HEK293 (cell line): Measurements from ENCODE around the gene TRMT112.

Source experiments
- AEBP2 ChIP-seq: fragments of 450-650 bp; formaldehyde crosslinking; IDR thresholded peaks from 2 replicates; pipeline ENCODE4 v1.5.1; 2016; ENCODE audit warnings: missing biosample characterization, missing genetic modification characterization, borderline replicate concordance
- HOXA7 ChIP-seq: sonication (generic); formaldehyde crosslinking; IDR thresholded peaks from 2 replicates; pipeline ENCODE4 v1.8.1; 2022; ENCODE audit warnings: missing genetic modification reagents, borderline replicate concordance
- HOXD13 ChIP-seq: sonication (generic); formaldehyde crosslinking; IDR thresholded peaks from 2 replicates; pipeline ENCODE4 v1.8.0; 2022; ENCODE audit warnings: missing genetic modification reagents, borderline replicate concordance
- IKZF3 ChIP-seq: fragments of 450-650 bp; IDR thresholded peaks from 2 replicates; pipeline ENCODE4 v1.5.0; 2018; ENCODE audit warnings: missing biosample characterization, mild to moderate bottlenecking, missing genetic modification characterization, moderate library complexity
- KLF16 ChIP-seq: fragments of 450-650 bp; formaldehyde crosslinking; IDR thresholded peaks from 2 replicates; pipeline ENCODE4 v1.5.1; 2017; ENCODE audit warnings: missing biosample characterization, missing genetic modification characterization
- KLF17 ChIP-seq: fragments of 450-650 bp; formaldehyde crosslinking; IDR thresholded peaks from 2 replicates; pipeline ENCODE4 v1.5.1; 2016; ENCODE audit warnings: missing biosample characterization, missing genetic modification characterization
- KLF7 ChIP-seq: fragments of 450-650 bp; formaldehyde crosslinking; IDR thresholded peaks from 2 replicates; pipeline ENCODE4 v1.5.1; 2016; ENCODE audit warnings: missing biosample characterization, missing genetic modification characterization, borderline replicate concordance
- SP2 ChIP-seq: fragments of 450-650 bp; formaldehyde crosslinking; IDR thresholded peaks from 2 replicates; pipeline ENCODE4 v1.5.1; 2016; ENCODE audit warnings: missing biosample characterization, missing genetic modification characterization
- YY2 ChIP-seq: fragments of 450-650 bp; formaldehyde crosslinking; IDR thresholded peaks from 2 replicates; pipeline ENCODE4 v1.5.1; 2016; ENCODE audit warnings: missing biosample characterization, missing genetic modification characterization
- ZBTB21 ChIP-seq: fragments of 450-650 bp; formaldehyde crosslinking; IDR thresholded peaks from 2 replicates; pipeline ENCODE4 v1.5.1; 2017; ENCODE audit warnings: missing biosample characterization, missing genetic modification characterization
- ZBTB48 ChIP-seq: fragments of 450-650 bp; formaldehyde crosslinking; IDR thresholded peaks from 2 replicates; pipeline ENCODE4 v1.5.1; 2016; ENCODE audit warnings: missing biosample characterization, missing genetic modification characterization
- ZBTB7A ChIP-seq: fragments of 450-650 bp; formaldehyde crosslinking; IDR thresholded peaks from 2 replicates; pipeline ENCODE4 v1.5.1; 2016; ENCODE audit warnings: low read depth, missing biosample characterization, missing genetic modification characterization
- ZFP37 ChIP-seq: fragments of 450-650 bp; formaldehyde crosslinking; IDR thresholded peaks from 2 replicates; pipeline ENCODE4 v1.5.1; 2016; ENCODE audit warnings: missing biosample characterization, missing genetic modification characterization
- ZFP41 ChIP-seq: fragments of 450-650 bp; formaldehyde crosslinking; IDR thresholded peaks from 2 replicates; pipeline ENCODE4 v1.5.1; 2016; ENCODE audit warnings: missing biosample characterization, missing genetic modification characterization, borderline replicate concordance
- ZNF112 ChIP-seq: fragments of 450-650 bp; formaldehyde crosslinking; IDR thresholded peaks from 2 replicates; pipeline ENCODE4 v1.5.0; 2017; ENCODE audit warnings: missing biosample characterization, missing genetic modification characterization
- ZNF16 ChIP-seq: fragments of 450-650 bp; formaldehyde crosslinking; IDR thresholded peaks from 2 replicates; pipeline ENCODE4 v1.5.1; 2016; ENCODE audit warnings: low read depth, missing biosample characterization, missing genetic modification characterization
- ZNF24 ChIP-seq: fragments of 450-650 bp; formaldehyde crosslinking; IDR thresholded peaks from 2 replicates; pipeline ENCODE4 v1.5.1; 2016; ENCODE audit warnings: missing biosample characterization, missing genetic modification characterization
- ZNF266 ChIP-seq: fragments of 450-650 bp; formaldehyde crosslinking; IDR thresholded peaks from 2 replicates; pipeline ENCODE4 v1.5.1; 2016; ENCODE audit warnings: missing biosample characterization, missing genetic modification characterization, low read depth
- ZNF292 ChIP-seq: fragments of 450-650 bp; formaldehyde crosslinking; IDR thresholded peaks from 2 replicates; pipeline ENCODE4 v1.5.1; 2016; ENCODE audit warnings: low read depth, missing biosample characterization, missing genetic modification characterization, borderline replicate concordance
- ZNF302 ChIP-seq: fragments of 450-650 bp; formaldehyde crosslinking; IDR thresholded peaks from 2 replicates; pipeline ENCODE4 v1.5.1; 2016; ENCODE audit warnings: missing biosample characterization, missing genetic modification characterization, low read depth
- ZNF324 ChIP-seq: fragments of 450-650 bp; formaldehyde crosslinking; IDR thresholded peaks from 2 replicates; pipeline ENCODE4 v1.5.1; 2016; ENCODE audit warnings: missing biosample characterization, missing genetic modification characterization
- ZNF350 ChIP-seq: fragments of 450-650 bp; formaldehyde crosslinking; IDR thresholded peaks from 2 replicates; pipeline ENCODE4 v1.5.0; 2017; ENCODE audit warnings: missing biosample characterization, mild to moderate bottlenecking, missing genetic modification characterization
- ZNF416 ChIP-seq: fragments of 450-650 bp; formaldehyde crosslinking; IDR thresholded peaks from 2 replicates; pipeline ENCODE4 v1.5.1; 2016; ENCODE audit warnings: missing biosample characterization, missing genetic modification characterization
- ZNF555 ChIP-seq: fragments of 450-650 bp; formaldehyde crosslinking; conservative IDR thresholded peaks from 2 replicates; pipeline ENCODE4 v1.5.1; 2017; ENCODE audit warnings: missing biosample characterization, mild to moderate bottlenecking, missing genetic modification characterization, inconsistent platforms
- ZNF639 ChIP-seq: fragments of 450-650 bp; formaldehyde crosslinking; IDR thresholded peaks from 2 replicates; pipeline ENCODE4 v1.5.1; 2016; ENCODE audit warnings: missing biosample characterization, missing genetic modification characterization
- ZNF701 ChIP-seq: fragments of 450-650 bp; formaldehyde crosslinking; IDR thresholded peaks from 2 replicates; pipeline ENCODE4 v1.5.1; 2016; ENCODE audit warnings: missing biosample characterization, missing genetic modification characterization
- ZSCAN16 ChIP-seq: fragments of 450-650 bp; formaldehyde crosslinking; IDR thresholded peaks from 2 replicates; pipeline ENCODE4 v1.5.1; 2016; ENCODE audit warnings: missing biosample characterization, missing genetic modification characterization
- ZSCAN23 ChIP-seq: fragments of 450-650 bp; formaldehyde crosslinking; IDR thresholded peaks from 2 replicates; pipeline ENCODE4 v1.5.1; 2016; ENCODE audit warnings: missing biosample characterization, missing genetic modification characterization
- ZSCAN30 ChIP-seq: fragments of 450-650 bp; IDR thresholded peaks from 2 replicates; pipeline ENCODE4 v1.5.1; 2018; ENCODE audit warnings: missing biosample characterization, mild to moderate bottlenecking, missing genetic modification characterization, moderate library complexity
- ZXDB ChIP-seq: fragments of 450-650 bp; formaldehyde crosslinking; IDR thresholded peaks from 2 replicates; pipeline ENCODE4 v1.5.1; 2016; ENCODE audit warnings: missing biosample characterization, missing genetic modification characterization
- TF ChIP-seq, protein P1 (sequence below): fragments of 450-650 bp; formaldehyde crosslinking; conservative IDR thresholded peaks from 2 replicates; pipeline ENCODE4 v1.5.1; 2016; ENCODE audit warnings: low read depth, missing biosample characterization, missing genetic modification characterization
- TF ChIP-seq, protein P2 (sequence below): fragments of 450-650 bp; formaldehyde crosslinking; IDR thresholded peaks from 2 replicates; pipeline ENCODE4 v1.5.1; 2016; ENCODE audit warnings: missing biosample characterization, missing genetic modification characterization, low read depth

Gene TRMT112

DNA sequence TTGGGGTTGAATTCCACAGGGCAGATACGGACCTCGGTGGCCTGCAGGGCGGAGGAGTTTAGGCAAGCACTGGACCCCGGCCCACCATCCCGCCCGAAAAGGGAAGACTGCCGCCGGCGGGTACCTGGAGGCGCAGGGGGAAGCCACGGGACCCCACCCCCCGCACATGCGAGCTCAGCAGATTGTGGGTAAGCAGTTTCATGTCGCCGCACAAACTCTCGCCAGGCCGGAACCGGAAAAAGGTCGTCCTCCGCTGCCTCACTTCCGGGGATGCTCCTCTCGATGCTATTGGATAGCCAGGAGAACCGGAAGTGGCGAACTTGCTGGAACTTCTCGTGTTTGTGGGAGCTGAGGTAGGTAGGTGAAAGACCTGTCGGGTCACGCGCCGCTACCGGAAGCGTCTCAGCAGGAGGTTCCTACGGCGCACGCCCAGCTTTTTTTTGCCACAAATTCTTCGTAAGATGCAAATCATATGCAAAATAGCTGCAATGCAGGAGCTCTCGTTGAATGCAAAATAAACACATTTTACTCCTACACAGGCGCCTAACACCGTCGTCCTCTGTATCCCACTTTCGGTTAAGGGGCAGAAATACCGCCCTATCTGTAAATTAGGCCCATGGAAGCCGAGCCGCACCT, at the start of gene TRMT112 (continued):
- TF ChIP-seq, protein P1, sequence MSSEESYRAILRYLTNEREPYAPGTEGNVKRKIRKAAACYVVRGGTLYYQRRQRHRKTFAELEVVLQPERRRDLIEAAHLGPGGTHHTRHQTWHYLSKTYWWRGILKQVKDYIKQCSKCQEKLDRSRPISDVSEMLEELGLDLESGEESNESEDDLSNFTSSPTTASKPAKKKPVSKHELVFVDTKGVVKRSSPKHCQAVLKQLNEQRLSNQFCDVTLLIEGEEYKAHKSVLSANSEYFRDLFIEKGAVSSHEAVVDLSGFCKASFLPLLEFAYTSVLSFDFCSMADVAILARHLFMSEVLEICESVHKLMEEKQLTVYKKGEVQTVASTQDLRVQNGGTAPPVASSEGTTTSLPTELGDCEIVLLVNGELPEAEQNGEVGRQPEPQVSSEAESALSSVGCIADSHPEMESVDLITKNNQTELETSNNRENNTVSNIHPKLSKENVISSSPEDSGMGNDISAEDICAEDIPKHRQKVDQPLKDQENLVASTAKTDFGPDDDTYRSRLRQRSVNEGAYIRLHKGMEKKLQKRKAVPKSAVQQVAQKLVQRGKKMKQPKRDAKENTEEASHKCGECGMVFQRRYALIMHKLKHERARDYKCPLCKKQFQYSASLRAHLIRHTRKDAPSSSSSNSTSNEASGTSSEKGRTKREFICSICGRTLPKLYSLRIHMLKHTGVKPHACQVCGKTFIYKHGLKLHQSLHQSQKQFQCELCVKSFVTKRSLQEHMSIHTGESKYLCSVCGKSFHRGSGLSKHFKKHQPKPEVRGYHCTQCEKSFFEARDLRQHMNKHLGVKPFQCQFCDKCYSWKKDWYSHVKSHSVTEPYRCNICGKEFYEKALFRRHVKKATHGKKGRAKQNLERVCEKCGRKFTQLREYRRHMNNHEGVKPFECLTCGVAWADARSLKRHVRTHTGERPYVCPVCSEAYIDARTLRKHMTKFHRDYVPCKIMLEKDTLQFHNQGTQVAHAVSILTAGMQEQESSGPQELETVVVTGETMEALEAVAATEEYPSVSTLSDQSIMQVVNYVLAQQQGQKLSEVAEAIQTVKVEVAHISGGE = peak; percentile 93
- TF ChIP-seq ZNF16 (tag by site-specific recombination) = no peak
- TF ChIP-seq HOXA7 (CRISPR knock-in tag) = no peak
- TF ChIP-seq YY2 = no peak
- TF ChIP-seq KLF17 (tag by site-specific recombination) = no peak
- TF ChIP-seq ZNF639 (tag by site-specific recombination) = peak; percentile 56; the same call in 1 of the 2 replicates
- TF ChIP-seq AEBP2 (tag by site-specific recombination) = no peak
- TF ChIP-seq KLF7 (tag by site-specific recombination) = peak; percentile 32; the same call in 1 of the 2 replicates
- no peak for TF ChIP-seq HOXD13
- no peak; the same call in 1 of the 2 replicates for TF ChIP-seq ZNF350 (tag by site-specific recombination)
- TF ChIP-seq ZNF416 (tag by site-specific recombination) = no peak
- no peak for TF ChIP-seq ZSCAN16 (tag by site-specific recombination)
- no peak for TF ChIP-seq ZNF701 (tag by site-specific recombination)
- TF ChIP-seq ZNF292 (tag by site-specific recombination) = no peak
- no peak for TF ChIP-seq ZFP37 (tag by site-specific recombination)
- TF ChIP-seq ZNF112 = no peak
- no peak for TF ChIP-seq ZNF324 (tag by site-specific recombination)
- no peak for TF ChIP-seq ZFP41 (tag by site-specific recombination)
- TF ChIP-seq, protein P2, sequence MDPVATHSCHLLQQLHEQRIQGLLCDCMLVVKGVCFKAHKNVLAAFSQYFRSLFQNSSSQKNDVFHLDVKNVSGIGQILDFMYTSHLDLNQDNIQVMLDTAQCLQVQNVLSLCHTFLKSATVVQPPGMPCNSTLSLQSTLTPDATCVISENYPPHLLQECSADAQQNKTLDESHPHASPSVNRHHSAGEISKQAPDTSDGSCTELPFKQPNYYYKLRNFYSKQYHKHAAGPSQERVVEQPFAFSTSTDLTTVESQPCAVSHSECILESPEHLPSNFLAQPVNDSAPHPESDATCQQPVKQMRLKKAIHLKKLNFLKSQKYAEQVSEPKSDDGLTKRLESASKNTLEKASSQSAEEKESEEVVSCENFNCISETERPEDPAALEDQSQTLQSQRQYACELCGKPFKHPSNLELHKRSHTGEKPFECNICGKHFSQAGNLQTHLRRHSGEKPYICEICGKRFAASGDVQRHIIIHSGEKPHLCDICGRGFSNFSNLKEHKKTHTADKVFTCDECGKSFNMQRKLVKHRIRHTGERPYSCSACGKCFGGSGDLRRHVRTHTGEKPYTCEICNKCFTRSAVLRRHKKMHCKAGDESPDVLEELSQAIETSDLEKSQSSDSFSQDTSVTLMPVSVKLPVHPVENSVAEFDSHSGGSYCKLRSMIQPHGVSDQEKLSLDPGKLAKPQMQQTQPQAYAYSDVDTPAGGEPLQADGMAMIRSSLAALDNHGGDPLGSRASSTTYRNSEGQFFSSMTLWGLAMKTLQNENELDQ (tag by site-specific recombination) = no peak
- no peak for TF ChIP-seq ZSCAN30
- peak; percentile 87 for TF ChIP-seq SP2 (tag by site-specific recombination)
- no peak for TF ChIP-seq ZNF302 (tag by site-specific recombination)
- peak; percentile 79 for TF ChIP-seq IKZF3
- TF ChIP-seq ZNF555 (tag by site-specific recombination) = no peak
- TF ChIP-seq ZXDB (tag by site-specific recombination) = peak; percentile 58
- no peak for TF ChIP-seq ZNF266 (tag by site-specific recombination)
- TF ChIP-seq ZBTB48 = no peak
- no peak for TF ChIP-seq ZBTB7A
- TF ChIP-seq ZBTB21 (tag by site-specific recombination) = peak; percentile 53; the same call in 1 of the 2 replicates
- no peak for TF ChIP-seq ZSCAN23 (tag by site-specific recombination)
- peak; percentile 65; the same call in 1 of the 2 replicates for TF ChIP-seq KLF16 (tag by site-specific recombination)
- TF ChIP-seq ZNF24 (tag by site-specific recombination) = peak; percentile 52; the same call in 1 of the 2 replicates
